ENCODE data around the gene ZFTA.
A peak's percentile ranks its signal among the peaks of the same experiment; 100 is the strongest.

The ZFTA gene

GRCh38 chr11:63761188-63761587 is 7.4 kb downstream of the ZFTA start:
- DNase-seq (ENCODE audit: low read depth), result no peak
- H3K4me3 ChIP-seq (ENCODE audit: low read depth, low read length), result no peak overlapping the region

- no peak for DNase-seq (ENCODE audit: low read depth)
- H3K4me3 ChIP-seq (ENCODE audit: low read depth, low read length), result no peak overlapping the region
These were observed 8.0 kb downstream of the ZFTA start for GRCh38 chr11:63760487-63761079.

- H3K4me3 ChIP-seq (ENCODE audit: low read depth, low read length), result no peak overlapping the region
- no peak for DNase-seq (ENCODE audit: low read depth)
These were observed 11.4 kb downstream of the ZFTA start for GRCh38 chr11:63756919-63757761.

- no peak for DNase-seq (ENCODE audit: low read depth)
- H3K4me3 ChIP-seq (ENCODE audit: low read depth, low read length), result no peak overlapping the region
These were observed 19.0 kb downstream of the ZFTA start for GRCh38 chr11:63749624-63750023.

DNA sequence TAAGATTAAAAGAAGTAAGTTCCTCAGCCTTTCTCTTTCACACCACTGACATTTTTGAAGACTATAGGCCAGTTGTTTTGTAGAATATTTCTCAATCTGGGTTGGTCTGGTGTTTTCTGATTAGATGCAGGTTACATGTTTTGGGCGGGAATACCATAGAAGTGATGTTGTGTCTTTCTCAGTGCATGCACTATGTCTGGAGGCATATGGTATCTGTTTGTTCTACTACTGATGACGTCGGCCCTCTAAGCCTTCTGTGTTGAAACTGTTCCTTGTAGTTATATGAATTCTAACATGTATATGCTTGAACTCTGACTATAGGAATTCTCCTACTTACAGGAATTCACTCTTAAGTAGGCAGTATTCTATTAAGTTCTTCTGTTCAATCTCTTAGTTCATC is 21.6 kb downstream of the ZFTA start:
- H3K4me3 ChIP-seq (ENCODE audit: low read depth, low read length), result no peak overlapping the region
- DNase-seq (ENCODE audit: low read depth), result no peak

DNA sequence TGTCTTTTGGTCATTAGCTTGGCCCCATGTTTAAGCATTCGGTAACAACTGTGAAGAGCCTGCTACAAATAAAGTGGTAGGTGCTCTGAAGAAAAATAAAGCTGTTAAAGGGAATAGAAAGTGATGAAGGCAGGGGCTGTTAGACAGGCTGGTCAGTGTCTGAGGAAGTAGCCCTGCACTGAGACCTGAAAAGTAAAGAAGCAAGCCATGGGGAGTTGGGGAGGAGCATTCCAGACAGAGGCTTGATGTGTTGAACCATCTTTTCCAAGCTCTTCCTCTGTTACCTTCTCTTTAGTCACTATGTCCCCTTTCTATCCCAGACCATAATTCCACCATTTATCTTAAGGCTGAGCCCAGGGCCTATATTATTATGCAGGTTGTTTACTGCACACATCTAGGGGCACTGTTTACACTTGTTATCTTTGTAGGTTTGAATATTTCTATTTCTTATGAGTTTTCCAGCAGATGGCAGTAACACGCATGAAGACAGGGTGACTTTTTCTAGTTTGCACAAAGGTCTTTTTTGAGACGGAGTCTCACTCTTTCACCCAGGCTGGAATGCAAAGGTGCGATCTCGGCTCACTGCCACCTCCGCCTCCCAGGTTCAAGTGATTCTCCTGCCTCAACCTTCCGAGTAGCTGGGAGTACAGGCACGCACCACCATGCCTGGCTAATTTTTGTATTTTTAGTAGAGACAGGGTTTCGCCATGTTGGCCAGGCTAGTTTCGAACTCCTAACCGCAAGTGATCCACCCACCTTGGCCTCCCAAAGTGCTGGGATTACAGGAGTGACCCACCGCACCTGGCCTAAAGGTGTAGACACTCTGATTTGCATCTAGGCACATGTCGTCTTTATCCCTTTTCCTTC is 23.0 kb downstream of the ZFTA start:
- no peak for DNase-seq (ENCODE audit: low read depth)
- no peak overlapping the region for H3K4me3 ChIP-seq (ENCODE audit: low read depth, low read length)

- no peak overlapping the region for H3K4me3 ChIP-seq (ENCODE audit: low read depth, low read length)
- peak; percentile 33 for DNase-seq (ENCODE audit: low read depth)
These were observed 29.7 kb downstream of the ZFTA start for GRCh38 chr11:63738720-63739360.

DNA sequence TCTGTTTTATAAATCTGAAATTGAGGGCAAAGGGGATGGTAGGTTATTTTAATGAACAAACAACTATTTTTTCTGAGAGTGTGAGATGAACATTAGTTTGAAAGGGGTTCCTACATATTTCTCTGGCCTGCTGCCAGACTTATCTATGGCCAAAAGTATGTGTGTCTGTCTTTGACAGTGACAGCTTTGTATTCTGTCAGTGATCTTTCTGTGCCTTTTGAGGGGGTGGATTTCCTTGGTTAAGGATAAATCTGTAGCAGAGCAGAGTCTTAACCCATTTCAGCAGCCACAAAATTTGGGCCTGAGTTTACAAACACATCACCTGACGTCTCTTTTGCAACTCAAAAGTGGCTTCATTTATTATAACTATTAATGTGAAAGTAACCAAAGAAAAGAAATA is 30.9 kb downstream of the ZFTA start:
- DNase-seq (ENCODE audit: low read depth), result no peak
- H3K4me3 ChIP-seq (ENCODE audit: low read depth, low read length), result no peak overlapping the region

- H3K4me3 ChIP-seq (ENCODE audit: low read depth, low read length), result no peak overlapping the region
- no peak for DNase-seq (ENCODE audit: low read depth)
These were observed 31.7 kb downstream of the ZFTA start for GRCh38 chr11:63736864-63737263.

GRCh38 chr11:63729326-63729725 is 39.2 kb downstream of the ZFTA start:
- H3K4me3 ChIP-seq (ENCODE audit: low read depth, low read length), result no peak overlapping the region
- no peak for DNase-seq (ENCODE audit: low read depth)

DNA sequence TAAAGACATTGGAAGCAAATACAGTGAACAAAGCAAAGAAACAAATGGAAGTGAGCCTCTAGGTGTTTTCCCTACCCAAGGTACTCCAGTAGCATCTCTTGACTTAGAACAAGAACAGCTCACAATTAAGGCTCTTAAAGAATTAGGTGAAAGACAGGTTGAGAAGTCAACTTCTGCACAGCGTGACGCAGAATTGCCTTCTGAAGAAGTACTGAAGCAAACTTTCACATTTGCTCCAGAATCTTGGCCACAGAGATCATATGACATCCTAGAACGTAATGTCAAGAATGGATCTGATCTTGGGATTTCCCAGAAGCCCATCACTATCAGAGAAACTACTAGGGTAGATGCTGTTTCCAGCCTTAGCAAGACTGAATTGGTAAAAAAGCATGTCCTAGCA is 48.0 kb downstream of the ZFTA start:
- no peak overlapping the region for H3K4me3 ChIP-seq (ENCODE audit: low read depth, low read length)
- no peak for DNase-seq (ENCODE audit: low read depth)

- H3K4me3 ChIP-seq (ENCODE audit: low read depth, low read length), result no peak overlapping the region
- DNase-seq (ENCODE audit: low read depth), result peak; percentile 16
These were observed 48.6 kb downstream of the ZFTA start for GRCh38 chr11:63719987-63720386.

GRCh38 chr11:63719001-63719400 is 49.6 kb downstream of the ZFTA start:
- H3K4me3 ChIP-seq (ENCODE audit: low read depth, low read length), result no peak overlapping the region
- DNase-seq (ENCODE audit: low read depth), result no peak

Measured in skeletal muscle cell (primary cell).